Mesenteric fat pad (tissue), 1 donor: ENCODE data around the gene SRBD1. TPM values are rescaled to one million over a fixed set of nuclear protein-coding genes. Genes with fewer than 3 reads are reported as not detected.

Experiments used
- DNase-seq: peaks from one replicate; pipeline ENCODE4 v3.0.0-alpha.2; 2020; ENCODE audit warnings: low spot score
- total RNA-seq: library from RNA; stranded (reverse); fragmentation: NEBNext Ultra II Directional; extraction: Animal tissue kit (Norgen Biotek cat#: 25700); gene quantifications from one replicate; pipeline ENCODE4 v1.2.1, GENCODE V29; 2021
- donor health status: DM: yes; HTN: yes; CAD: no.

SRBD1 gene
- total RNA-seq, 1 donor from 2014 or later, result 11.7 TPM

- DNase-seq, result no peak
Observed at GRCh38 chr2:45554742-45555140, 56.3 kb downstream of the SRBD1 start.

- no peak for DNase-seq
Observed at GRCh38 chr2:45554073-45554741, 56.9 kb downstream of the SRBD1 start.

DNA sequence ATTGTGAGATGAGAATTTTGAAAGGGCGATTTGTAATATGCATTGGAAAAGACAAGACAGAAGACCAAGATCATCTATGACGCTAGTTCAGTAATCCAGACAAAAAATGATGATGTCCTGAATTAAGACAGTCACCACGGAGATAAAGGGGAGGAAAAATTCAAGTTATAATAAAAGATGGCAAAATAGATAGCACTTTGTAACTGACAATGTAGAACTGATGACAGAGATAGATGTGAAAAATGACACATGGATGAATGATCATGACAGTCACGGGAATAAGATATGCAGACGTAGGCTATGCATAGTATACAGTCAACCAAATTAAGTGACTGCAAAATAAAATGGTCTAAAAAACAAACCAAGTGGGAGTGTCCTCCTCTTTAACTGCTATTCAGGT, 59.2 kb downstream of the SRBD1 start:
- DNase-seq, result no peak

DNA sequence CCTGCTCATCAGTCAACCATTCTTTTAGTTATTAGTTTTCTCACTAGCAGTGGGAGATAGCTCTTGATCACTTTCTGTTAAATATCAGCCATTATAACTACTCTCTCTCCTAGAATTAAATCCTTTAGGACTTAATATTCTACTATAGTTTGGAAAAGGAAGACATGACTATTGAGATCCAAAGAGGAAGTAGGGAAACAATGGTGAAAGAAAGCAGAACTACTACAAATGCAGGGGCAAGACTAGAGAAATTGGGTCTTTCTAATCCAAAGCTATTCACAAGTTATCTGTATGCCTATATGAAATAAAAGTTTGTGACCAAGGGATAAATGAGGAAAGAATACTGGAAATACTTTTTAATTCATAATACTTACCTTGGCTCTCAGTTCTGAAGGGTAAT, 65.1 kb downstream of the SRBD1 start:
- DNase-seq, result no peak

- DNase-seq, result no peak
Observed at GRCh38 chr2:45543257-45543656, 67.8 kb downstream of the SRBD1 start.

DNA sequence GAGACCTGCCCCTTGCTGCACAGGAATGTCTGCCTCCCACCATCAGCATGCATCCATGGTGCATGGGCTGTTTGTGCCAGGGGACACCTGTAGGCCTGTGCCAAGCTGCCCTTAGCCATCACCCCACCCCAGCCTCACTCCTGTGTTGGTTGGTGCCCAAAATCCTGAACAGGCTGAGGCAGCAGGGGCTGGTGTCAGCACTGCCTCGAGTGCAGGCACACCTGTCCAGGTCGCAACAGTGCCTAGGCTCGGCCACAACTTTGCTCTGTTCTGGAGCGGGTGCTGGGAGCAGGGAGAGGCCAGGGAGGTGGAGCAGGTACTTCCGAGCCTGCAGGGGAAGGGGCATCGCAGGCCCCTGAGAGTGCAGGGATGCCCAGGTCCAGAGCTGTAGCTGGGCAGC, 69.1 kb downstream of the SRBD1 start:
- no peak for DNase-seq

- DNase-seq, result no peak
Observed at GRCh38 chr2:45541450-45541849, 69.6 kb downstream of the SRBD1 start.

DNA sequence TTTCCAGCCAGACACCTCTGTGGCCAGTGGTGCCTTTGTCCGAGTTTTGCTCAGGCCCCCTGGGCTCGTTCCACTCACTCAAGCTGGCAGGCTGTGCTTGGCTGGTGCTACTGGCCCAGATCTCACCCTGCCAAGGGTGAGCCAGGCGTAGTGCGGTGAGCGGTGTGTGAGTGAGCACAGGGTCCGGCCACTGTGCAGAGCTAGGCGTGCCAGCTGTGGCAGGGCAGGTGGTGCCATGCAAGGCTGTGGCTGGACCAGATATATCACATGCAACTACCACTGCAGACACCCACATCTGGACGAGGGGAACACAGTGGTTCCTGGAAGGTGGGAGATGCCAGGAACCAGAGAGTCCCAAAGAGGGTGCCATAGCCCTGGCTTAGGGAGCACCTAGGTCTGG, 70.1 kb downstream of the SRBD1 start:
- DNase-seq, result no peak

- no peak for DNase-seq
Observed at GRCh38 chr2:45533771-45534170, 77.3 kb downstream of the SRBD1 start.

- DNase-seq, result no peak
Observed at GRCh38 chr2:45532181-45532580, 78.9 kb downstream of the SRBD1 start.

DNA sequence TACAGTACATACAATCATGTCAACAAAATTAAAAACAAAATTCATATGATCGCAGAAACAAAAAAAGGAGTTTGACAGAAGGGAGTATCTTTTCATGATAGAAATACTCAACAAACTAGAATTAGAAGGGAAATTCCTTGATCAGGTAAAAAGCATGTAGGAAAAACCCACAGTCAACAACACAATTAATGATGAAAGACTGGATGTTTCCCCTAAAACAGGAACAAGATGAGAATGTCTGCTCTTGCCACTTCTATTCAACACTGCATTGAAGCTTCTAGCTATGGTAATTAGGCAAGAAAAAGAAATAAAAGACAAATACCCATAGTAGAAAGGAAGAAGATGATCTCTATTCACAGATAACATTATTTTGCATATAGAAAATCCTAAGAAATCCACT, 87.1 kb downstream of the SRBD1 start:
- no peak for DNase-seq

GRCh38 chr2:45518546-45518945, 92.5 kb downstream of the SRBD1 start:
- no peak for DNase-seq

- no peak for DNase-seq
Observed at GRCh38 chr2:45510701-45511420, 100.2 kb downstream of the SRBD1 start.

GRCh38 chr2:45506756-45507155, 104.3 kb downstream of the SRBD1 start:
- no peak for DNase-seq

DNA sequence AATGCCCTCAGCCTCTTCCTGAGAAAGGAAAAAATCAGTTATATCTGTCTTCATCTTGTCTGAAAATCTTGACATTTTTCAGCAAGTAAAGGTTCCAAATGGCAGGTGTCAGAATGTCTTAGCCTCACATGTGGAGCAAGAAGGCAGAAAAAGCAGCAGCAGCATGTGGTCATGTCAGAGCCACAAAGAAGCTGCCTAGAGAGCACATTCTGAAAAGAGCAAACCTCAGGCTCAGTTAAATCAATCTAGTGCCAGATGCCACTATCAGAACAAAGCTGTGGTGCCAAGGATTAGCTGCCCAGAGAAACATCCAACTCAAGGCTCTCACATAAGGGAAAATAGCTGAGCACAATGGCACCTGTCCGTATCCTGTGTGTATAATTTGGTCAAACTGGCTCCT, 105.9 kb downstream of the SRBD1 start:
- no peak for DNase-seq

GRCh38 chr2:45498661-45499550, 112.2 kb downstream of the SRBD1 start:
- no peak for DNase-seq

DNA sequence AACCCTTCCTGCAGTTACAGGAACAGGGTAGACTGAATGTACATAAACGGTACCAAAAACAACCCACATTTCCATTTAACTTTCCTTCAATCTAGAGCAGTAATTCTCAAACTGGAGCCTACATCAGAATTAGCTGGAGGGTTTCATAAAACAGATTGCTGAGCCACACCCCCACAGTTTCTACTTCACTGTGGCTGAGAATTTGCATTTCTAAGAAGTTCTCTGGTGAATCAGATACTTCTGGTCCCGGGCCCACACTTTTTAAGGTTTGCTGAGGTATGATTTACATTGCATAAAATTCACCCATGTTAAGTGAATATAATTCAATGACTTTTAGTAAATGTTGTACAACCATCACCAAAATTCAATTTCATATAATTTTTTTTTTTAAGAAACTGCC, 113.7 kb downstream of the SRBD1 start:
- no peak for DNase-seq

GRCh38 chr2:45496869-45497268, 114.2 kb downstream of the SRBD1 start:
- no peak for DNase-seq

DNA sequence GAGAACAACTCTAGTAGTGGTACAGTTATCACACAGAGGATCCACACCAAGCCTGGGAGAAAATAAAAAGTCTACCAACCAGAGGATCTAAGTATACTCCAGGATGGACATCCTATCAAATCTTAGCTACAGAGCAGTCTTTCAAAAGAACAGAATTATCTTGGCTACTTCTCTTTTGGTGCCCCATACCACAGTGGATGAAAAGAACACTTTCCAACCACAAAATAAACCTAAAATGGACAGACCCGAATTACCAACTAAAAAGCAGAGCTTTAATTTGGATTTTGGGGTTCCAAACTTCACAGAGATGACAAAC, 116.1 kb downstream of the SRBD1 start:
- no peak for DNase-seq

- DNase-seq, result no peak
Observed at GRCh38 chr2:45494275-45494977, 116.6 kb downstream of the SRBD1 start.

- no peak for DNase-seq
Observed at GRCh38 chr2:45484965-45485364, 126.1 kb downstream of the SRBD1 start.

DNA sequence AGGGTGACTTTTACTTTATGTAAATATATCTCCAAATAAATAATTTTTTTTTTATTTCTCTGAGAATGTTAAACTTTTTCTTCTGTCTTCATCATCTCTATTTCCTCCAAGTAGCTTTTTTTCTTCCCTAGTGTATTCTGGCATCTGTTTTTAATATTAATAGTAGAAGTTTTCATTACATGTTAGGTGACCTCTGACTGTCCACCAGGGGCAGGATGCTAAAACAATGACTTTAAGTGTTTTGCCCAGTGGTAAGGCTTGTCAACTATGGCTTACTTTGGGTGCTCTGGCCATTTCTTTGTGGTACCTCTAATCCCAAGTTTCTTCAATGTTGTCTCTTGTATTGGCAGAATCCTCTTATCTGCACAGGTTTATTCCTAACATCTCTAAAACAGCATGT, 127.1 kb downstream of the SRBD1 start:
- no peak for DNase-seq
